ENCODE measurements around the gene ZNF239.
A peak's percentile ranks its signal among the peaks of the same experiment; 100 is the strongest.
"Not testable (repeated sequence)": the region's sequence is repeated elsewhere in the genome, so short reads cannot be mapped to it uniquely, and the experiment has no call there.

ZNF239 gene

GRCh38 chr10:43574001-43574892 lies at the start of gene ZNF239:
Gene ZNF239, minus strand, starts transcription at chr10:43574616. Its CDS starts 16,537 bp downstream, at chr10:43558079.
- Mint-ChIP-seq H3K4me3 (peak within 1 kb of the TSS; percentile 94), H3K36me3 (peaks cover 7% of the 10 kb centered on the region), H3K4me1 (peaks cover 22% of the 10 kb centered on the region), H3K27me3 (no peaks in the 10 kb centered on the region), H3K9me3 (peaks cover 9% of the 10 kb centered on the region), H3K27ac (peak within 1 kb of the TSS; percentile 82)
- ATAC-seq (ENCODE audit: low read depth) (peak; percentile 90), DNase-seq (ENCODE audit: low spot score in 2 of 2) (peak; percentile 68 to 72)

DNA sequence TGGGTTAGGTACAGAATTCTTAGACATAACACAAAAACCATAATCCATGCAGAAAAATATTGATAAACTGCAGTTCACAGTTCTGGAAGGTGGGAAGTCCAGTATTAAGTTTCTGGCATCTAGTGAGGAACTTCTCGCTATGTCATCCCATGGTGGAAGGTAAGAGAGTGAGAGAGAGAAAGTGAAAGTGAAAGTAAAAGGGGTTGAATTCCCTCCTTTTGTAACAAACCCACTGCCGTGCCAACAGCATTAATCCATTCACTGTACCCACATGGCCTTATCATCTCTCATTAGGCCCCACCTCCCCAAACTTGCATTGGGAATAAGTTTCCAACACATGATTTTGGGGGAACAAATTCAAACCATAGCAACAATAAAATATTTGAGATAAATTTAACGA lies 48.9 kb upstream of the ZNF239 start:
- no peak overlapping the region for H3K27ac Mint-ChIP-seq
- no peak overlapping the region for H3K4me3 Mint-ChIP-seq
- peaks cover 6% of the 10 kb centered on the region for H3K9me3 Mint-ChIP-seq
- ATAC-seq (ENCODE audit: low read depth) (no peak), DNase-seq (ENCODE audit: low spot score in 2 of 2) (no peak)
- H3K36me3 Mint-ChIP-seq, result no peaks in the 10 kb centered on the region
- peaks cover 5% of the 10 kb centered on the region for H3K4me1 Mint-ChIP-seq
- no peaks in the 10 kb centered on the region for H3K27me3 Mint-ChIP-seq

DNA sequence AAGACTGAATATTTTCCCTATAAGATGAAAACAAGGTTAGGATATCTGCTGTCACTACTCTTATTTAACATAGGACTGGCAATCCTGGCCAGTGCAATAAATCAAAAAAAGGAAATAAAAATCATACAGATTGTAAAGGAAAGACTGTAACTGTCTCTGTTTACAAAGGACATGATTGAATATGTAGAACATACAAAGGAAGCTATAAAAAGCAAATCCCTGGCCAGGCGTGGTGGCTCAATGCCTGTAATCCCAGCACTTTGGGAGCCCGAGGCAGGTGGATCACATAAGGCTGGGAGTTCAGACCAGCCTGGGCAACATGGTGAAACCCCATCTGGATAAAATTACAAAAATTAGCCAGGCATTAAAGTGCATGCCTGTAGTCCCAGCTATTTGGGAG lies 47.6 kb upstream of the ZNF239 start:
- DNase-seq (ENCODE audit: low spot score in 2 of 2) (no peak), ATAC-seq (ENCODE audit: low read depth) (no peak)
- no peak overlapping the region for H3K4me3 Mint-ChIP-seq
- H3K27me3 Mint-ChIP-seq, result no peaks in the 10 kb centered on the region
- H3K27ac Mint-ChIP-seq, result no peak overlapping the region
- H3K4me1 Mint-ChIP-seq, result peaks cover 5% of the 10 kb centered on the region
- H3K9me3 Mint-ChIP-seq, result peaks cover 8% of the 10 kb centered on the region
- H3K36me3 Mint-ChIP-seq, result peaks cover under 1% of the 10 kb centered on the region

GRCh38 chr10:43619368-43619767 lies 45.0 kb upstream of the ZNF239 start:
- peaks cover 22% of the 10 kb centered on the region for H3K9me3 Mint-ChIP-seq

GRCh38 chr10:43616697-43617370 lies 42.4 kb upstream of the ZNF239 start:
- no peak for DNase-seq (ENCODE audit: low spot score in 2 of 2)
- no peak for ATAC-seq (ENCODE audit: low read depth)
- Mint-ChIP-seq H3K27ac (no peak overlapping the region), H3K27me3 (no peaks in the 10 kb centered on the region), H3K36me3 (peaks cover 47% of the 10 kb centered on the region), H3K4me1 (no peaks in the 10 kb centered on the region), H3K4me3 (no peak overlapping the region), H3K9me3 (peaks cover 21% of the 10 kb centered on the region)

More at GRCh38 chr10:43619368-43619767, 45.0 kb upstream of the ZNF239 start:
- peaks cover 26% of the 10 kb centered on the region for H3K36me3 Mint-ChIP-seq
- no peak overlapping the region for H3K27ac Mint-ChIP-seq
- peaks cover 5% of the 10 kb centered on the region for H3K4me1 Mint-ChIP-seq
- no peak overlapping the region for H3K4me3 Mint-ChIP-seq
- no peaks in the 10 kb centered on the region for H3K27me3 Mint-ChIP-seq
- ATAC-seq (ENCODE audit: low read depth) (no peak), DNase-seq (ENCODE audit: low spot score in 2 of 2) (no peak)

DNA sequence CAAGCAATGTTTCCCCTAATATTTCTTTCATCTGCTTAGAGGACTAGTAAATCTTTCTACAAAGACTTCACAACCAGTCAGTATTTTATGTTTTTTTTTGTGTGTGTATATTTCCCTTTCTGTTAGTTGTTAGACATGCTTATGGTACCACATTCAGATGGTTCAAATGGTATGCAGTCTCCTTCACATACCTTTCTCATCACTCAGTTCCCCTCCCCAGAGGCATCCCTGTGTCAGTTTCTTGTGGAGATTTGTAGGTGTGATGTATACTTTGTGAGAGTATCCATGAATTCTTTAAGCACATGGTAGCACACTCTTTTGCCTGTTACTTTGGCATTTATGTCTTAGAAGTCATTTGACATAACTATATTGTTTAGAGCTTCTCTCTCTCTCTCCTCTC lies 36.2 kb upstream of the ZNF239 start:
- no peaks in the 10 kb centered on the region for H3K27me3 Mint-ChIP-seq
- no peak overlapping the region for H3K27ac Mint-ChIP-seq
- H3K36me3 Mint-ChIP-seq, result peaks cover 59% of the 10 kb centered on the region

DNA sequence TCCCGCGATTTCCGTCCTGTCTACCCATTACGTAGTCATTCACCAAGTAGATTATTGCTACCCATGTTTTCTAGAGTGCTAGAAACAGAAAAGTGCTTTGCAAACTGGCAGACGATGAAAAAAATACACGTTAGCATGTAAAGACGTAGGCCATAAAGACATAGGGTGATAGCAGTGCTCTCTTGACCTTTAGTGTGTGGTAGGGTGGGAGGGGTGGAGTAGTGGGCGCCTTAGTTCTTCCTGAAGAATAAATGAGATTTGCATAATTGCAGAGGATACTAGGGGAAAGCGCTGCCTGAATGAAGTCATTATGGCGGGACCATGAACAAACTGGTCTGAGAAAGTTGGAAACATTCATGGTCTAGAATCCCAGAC lies 32.8 kb upstream of the ZNF239 start:
- Mint-ChIP-seq H3K27ac (peak overlapping the region; percentile 49), H3K27me3 (peaks cover under 1% of the 10 kb centered on the region), H3K4me1 (peaks cover 11% of the 10 kb centered on the region), H3K9me3 (peaks cover 2% of the 10 kb centered on the region), H3K4me3 (peak overlapping the region; percentile 83), H3K36me3 (peaks cover 30% of the 10 kb centered on the region)
- ATAC-seq (ENCODE audit: low read depth), result no peak
- no peak for DNase-seq (ENCODE audit: low spot score in 2 of 2)

More for the DNA sequence above, 36.2 kb upstream of the ZNF239 start:
- ATAC-seq (ENCODE audit: low read depth) (no peak), DNase-seq (ENCODE audit: low spot score in 2 of 2) (no peak)
- no peak overlapping the region for H3K4me3 Mint-ChIP-seq
- peaks cover 11% of the 10 kb centered on the region for H3K4me1 Mint-ChIP-seq
- H3K9me3 Mint-ChIP-seq, result peaks cover 6% of the 10 kb centered on the region

GRCh38 chr10:43606323-43607198 lies 32.1 kb upstream of the ZNF239 start, which contains the start of gene ZNF485:
Gene ZNF485, plus strand, starts transcription at chr10:43606438. Its CDS starts 613 bp downstream, at chr10:43607051.
- Mint-ChIP-seq H3K27ac (peak within 1 kb of the TSS; percentile 49), H3K4me3 (peak within 1 kb of the TSS; percentile 83), H3K4me1 (peaks cover 11% of the 10 kb centered on the region), H3K27me3 (peaks cover 3% of the 10 kb centered on the region), H3K9me3 (peaks cover 2% of the 10 kb centered on the region), H3K36me3 (peaks cover 24% of the 10 kb centered on the region)
- ATAC-seq (ENCODE audit: low read depth), result peak; percentile 92
- DNase-seq (ENCODE audit: low spot score in 2 of 2), result peak; percentile 25 to 59

GRCh38 chr10:43605850-43606322 lies 31.5 kb upstream of the ZNF239 start:
- H3K4me3 Mint-ChIP-seq, result peak overlapping the region; percentile 83
- no peak for DNase-seq (ENCODE audit: low spot score in 2 of 2)
- H3K27ac Mint-ChIP-seq, result no peak overlapping the region
- ATAC-seq (ENCODE audit: low read depth), result peak; percentile 16
- H3K4me1 Mint-ChIP-seq, result peaks cover 11% of the 10 kb centered on the region
- peaks cover under 1% of the 10 kb centered on the region for H3K9me3 Mint-ChIP-seq
- peaks cover 3% of the 10 kb centered on the region for H3K27me3 Mint-ChIP-seq
- peaks cover 20% of the 10 kb centered on the region for H3K36me3 Mint-ChIP-seq

- not testable (repeated sequence) for H3K36me3 Mint-ChIP-seq; ATAC-seq (ENCODE audit: low read depth); H3K4me1 Mint-ChIP-seq; H3K27me3 Mint-ChIP-seq; H3K4me3 Mint-ChIP-seq; DNase-seq (ENCODE audit: low spot score in 2 of 2); H3K27ac Mint-ChIP-seq; H3K9me3 Mint-ChIP-seq
Observed at GRCh38 chr10:43601576-43601975, 27.2 kb upstream of the ZNF239 start.

DNA sequence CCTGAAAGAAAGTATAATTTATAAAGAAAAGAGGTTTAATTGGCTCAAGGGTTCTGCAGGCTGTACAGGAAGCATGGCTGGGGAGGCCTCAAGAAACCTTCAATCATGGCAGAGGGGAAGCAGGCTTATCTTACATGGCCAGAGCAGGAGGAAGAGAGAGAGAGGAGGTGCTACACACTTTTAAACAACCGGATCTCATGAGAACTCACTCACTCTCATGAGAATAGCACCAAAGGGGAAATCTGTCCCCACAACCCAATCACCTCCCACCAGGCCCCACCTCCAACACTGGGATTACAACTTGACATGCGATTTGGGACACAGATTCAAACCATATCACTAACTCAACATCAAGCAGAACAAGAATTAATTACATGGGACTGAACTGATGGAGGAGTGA lies 24.9 kb upstream of the ZNF239 start:
- no peaks in the 10 kb centered on the region for H3K36me3 Mint-ChIP-seq
- peaks cover 3% of the 10 kb centered on the region for H3K27me3 Mint-ChIP-seq
- H3K27ac Mint-ChIP-seq, result no peak overlapping the region
- DNase-seq (ENCODE audit: low spot score in 2 of 2) (no peak), ATAC-seq (ENCODE audit: low read depth) (no peak)
- H3K4me1 Mint-ChIP-seq, result peaks cover 17% of the 10 kb centered on the region
- no peak overlapping the region for H3K4me3 Mint-ChIP-seq
- no peaks in the 10 kb centered on the region for H3K9me3 Mint-ChIP-seq

DNA sequence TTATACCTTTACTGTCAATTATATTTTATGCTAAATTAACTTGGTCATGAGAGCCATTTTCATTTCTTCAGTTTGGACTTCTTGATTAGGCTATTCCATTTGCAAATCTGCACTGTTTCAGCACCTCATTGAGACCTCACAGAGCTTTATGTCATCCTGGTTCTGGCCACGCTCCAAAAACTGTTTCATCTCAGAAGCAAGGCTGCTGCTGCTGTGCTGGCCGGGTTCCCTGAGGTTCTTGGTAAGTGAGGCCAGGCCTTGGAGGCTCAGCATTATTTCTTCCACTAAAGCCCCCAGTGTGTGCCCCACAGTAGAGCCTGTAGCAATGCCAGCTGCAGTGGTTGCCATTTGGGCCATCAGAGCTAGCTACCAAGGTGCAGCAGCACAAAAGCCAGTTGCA lies 24.0 kb upstream of the ZNF239 start:
- H3K9me3 Mint-ChIP-seq, result peaks cover 2% of the 10 kb centered on the region
- peaks cover 20% of the 10 kb centered on the region for H3K4me1 Mint-ChIP-seq
- H3K36me3 Mint-ChIP-seq, result peaks cover 3% of the 10 kb centered on the region
- no peak overlapping the region for H3K27ac Mint-ChIP-seq
- DNase-seq (ENCODE audit: low spot score in 2 of 2) (no peak), ATAC-seq (ENCODE audit: low read depth) (no peak)
- H3K4me3 Mint-ChIP-seq, result no peak overlapping the region
- peaks cover 3% of the 10 kb centered on the region for H3K27me3 Mint-ChIP-seq

DNA sequence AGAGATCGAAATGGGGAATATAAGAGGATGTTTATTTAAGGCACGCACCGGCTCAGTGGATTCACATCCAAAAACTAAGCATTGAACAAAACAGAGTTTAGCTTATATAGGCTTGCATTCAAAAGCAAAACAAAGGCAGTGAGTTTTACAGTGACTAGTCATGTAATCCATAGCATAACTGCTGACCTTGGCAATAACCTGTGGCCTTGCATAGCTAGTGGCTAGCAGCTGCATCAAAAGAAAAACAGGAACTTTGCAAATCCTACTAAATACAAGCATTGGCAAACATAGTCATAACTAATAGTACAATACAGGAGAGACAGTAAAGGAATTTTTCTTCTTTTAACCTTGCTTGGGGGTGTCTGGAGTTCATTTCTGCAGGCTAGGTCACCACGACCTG lies 22.1 kb upstream of the ZNF239 start:
- Mint-ChIP-seq H3K4me1 (peaks cover 20% of the 10 kb centered on the region), H3K36me3 (peaks cover 5% of the 10 kb centered on the region), H3K27ac (no peak overlapping the region), H3K27me3 (peaks cover 1% of the 10 kb centered on the region), H3K4me3 (no peak overlapping the region), H3K9me3 (peaks cover 6% of the 10 kb centered on the region)
- no peak for DNase-seq (ENCODE audit: low spot score in 2 of 2)
- ATAC-seq (ENCODE audit: low read depth), result no peak

Data from memory B cell (primary cell).